Measurements from ENCODE around the gene TMEM271.

TMEM271 gene

DNA sequence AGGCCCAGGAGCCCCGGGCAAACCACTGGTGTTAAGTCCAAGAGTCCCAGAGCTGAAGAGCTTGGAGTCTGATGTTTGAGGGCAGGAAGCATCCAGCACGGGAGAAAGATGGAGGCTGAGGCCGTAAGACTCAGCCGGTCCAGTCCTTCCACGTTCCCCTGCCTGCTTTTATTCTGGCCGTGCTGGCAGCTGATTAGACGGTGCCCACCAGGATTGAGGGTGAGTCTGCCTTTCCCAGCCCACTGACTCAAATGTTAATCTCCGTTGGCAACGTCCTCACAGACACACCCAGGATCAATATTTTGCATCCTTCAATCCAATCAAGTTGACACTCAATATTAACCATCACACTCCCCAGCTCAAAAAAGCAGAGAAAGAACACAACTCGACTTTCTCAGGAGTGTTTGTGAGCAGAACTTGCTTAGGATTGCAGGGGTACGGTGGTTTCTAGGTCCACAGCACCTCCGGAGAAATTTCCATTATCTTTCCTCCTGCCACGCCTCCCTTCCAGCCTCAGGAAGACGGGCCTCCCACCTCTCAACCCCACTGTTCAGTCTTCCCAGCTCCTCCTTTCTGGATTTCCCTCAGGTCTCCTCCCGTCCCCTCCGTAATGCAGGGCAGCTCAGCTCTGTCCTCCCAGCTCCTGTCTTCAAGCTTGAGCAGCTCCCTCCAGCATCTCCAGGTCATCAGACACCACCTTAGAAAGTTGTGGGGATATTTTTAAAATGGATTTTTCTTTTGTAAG, 13.3 kb upstream of the TMEM271 start:
- no peak for ATAC-seq
- no peak for TF ChIP-seq ARNTL (CRISPR knock-in tag; IDR thresholded peaks at IDR 0.05; ENCODE audit: borderline replicate concordance, low read depth)

GRCh38 chr4:588351-588849, 12.3 kb upstream of the TMEM271 start:
- TF ChIP-seq ZNF8 (CRISPR knock-in tag; IDR thresholded peaks at IDR 0.05) (no peak), CSRNP3 (CRISPR knock-in tag; IDR thresholded peaks at IDR 0.05) (no peak), ZFP3 (CRISPR knock-in tag; IDR thresholded peaks at IDR 0.05) (no peak), ESRRG (CRISPR knock-in tag; IDR thresholded peaks at IDR 0.05) (no peak), ZNF565 (CRISPR knock-in tag; conservative IDR thresholded peaks at IDR 0.05; ENCODE audit: low read depth) (no peak), TOX (CRISPR knock-in tag; IDR thresholded peaks at IDR 0.05; ENCODE audit: borderline replicate concordance) (no peak), ZC3H10 (CRISPR knock-in tag; IDR thresholded peaks at IDR 0.05) (no peak), RARB (CRISPR knock-in tag; IDR thresholded peaks at IDR 0.05) (no peak)
- TF ChIP-seq, protein P1, sequence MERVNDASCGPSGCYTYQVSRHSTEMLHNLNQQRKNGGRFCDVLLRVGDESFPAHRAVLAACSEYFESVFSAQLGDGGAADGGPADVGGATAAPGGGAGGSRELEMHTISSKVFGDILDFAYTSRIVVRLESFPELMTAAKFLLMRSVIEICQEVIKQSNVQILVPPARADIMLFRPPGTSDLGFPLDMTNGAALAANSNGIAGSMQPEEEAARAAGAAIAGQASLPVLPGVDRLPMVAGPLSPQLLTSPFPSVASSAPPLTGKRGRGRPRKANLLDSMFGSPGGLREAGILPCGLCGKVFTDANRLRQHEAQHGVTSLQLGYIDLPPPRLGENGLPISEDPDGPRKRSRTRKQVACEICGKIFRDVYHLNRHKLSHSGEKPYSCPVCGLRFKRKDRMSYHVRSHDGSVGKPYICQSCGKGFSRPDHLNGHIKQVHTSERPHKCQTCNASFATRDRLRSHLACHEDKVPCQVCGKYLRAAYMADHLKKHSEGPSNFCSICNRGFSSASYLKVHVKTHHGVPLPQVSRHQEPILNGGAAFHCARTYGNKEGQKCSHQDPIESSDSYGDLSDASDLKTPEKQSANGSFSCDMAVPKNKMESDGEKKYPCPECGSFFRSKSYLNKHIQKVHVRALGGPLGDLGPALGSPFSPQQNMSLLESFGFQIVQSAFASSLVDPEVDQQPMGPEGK (CRISPR knock-in tag; IDR thresholded peaks at IDR 0.05; ENCODE audit: borderline replicate concordance), result no peak
- ATAC-seq, result no peak

DNA sequence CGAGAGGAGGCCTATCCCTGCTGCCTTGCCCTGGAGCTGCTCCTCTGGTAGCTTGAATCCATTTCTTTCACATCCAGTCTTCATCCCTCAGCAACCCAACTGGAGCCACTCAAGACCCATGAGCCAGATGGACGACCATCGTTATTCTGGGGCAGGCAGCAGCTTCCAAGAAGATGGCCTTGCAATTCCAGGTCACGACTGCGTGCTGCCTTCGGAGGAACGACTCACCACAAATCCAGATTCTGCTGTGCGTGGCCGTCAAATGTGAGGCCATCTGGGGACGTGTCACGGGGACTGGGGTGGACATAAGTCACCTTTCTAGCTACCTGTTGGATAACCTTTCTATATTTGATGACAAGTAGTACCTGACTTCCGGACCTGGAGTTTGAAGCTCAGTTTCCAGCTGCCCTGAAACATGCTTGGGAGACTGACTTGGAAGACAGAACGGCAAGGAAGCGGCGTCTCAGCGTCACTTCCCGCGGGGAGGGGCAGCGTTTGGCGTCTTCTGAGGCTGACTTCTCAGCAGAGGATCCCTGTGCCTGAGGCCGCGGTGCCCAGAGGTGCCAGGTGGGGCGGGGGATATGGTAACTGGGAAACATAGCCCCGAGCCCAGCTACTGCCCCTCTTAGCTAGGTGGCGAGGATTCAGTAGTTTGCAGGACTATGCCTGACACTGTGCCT, 11.7 kb upstream of the TMEM271 start:
- no peak for ATAC-seq
- no peak for TF ChIP-seq ZFP3 (CRISPR knock-in tag; IDR thresholded peaks at IDR 0.05)
- no peak for TF ChIP-seq RARB (CRISPR knock-in tag; IDR thresholded peaks at IDR 0.05)
- no peak for TF ChIP-seq ZFP30 (CRISPR knock-in tag; IDR thresholded peaks at IDR 0.05)
- TF ChIP-seq ZNF565 (CRISPR knock-in tag; conservative IDR thresholded peaks at IDR 0.05; ENCODE audit: low read depth), result no peak
- TF ChIP-seq, protein P1 (CRISPR knock-in tag; IDR thresholded peaks at IDR 0.05; ENCODE audit: borderline replicate concordance), result no peak
- no peak for TF ChIP-seq POU6F1 (CRISPR knock-in tag; IDR thresholded peaks at IDR 0.05; ENCODE audit: borderline replicate concordance, low read depth)
- TF ChIP-seq CSRNP3 (CRISPR knock-in tag; IDR thresholded peaks at IDR 0.05), result no peak

DNA sequence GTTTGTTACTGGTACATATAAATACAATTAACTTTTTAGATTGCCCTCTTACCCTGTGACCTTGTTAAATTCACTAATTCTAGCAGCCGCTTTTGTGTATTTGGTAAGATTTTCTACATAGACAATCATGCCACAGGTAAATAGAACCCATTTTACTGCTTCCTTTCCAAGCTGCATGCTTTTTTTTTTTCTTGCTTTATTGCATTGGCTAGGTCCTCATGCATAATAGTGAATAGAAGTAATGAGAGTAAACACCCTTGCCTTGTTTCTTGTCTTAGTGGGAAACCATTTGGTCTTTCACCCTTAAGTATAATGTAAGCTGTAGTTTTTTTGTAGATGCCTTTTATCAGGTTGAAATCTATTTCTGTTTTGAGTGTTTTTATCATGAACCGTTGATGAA, 7.7 kb upstream of the TMEM271 start:
- TF ChIP-seq ISL1 (CRISPR knock-in tag; IDR thresholded peaks at IDR 0.05) (no peak), ZC3H10 (CRISPR knock-in tag; IDR thresholded peaks at IDR 0.05) (no peak)
- no peak for ATAC-seq

DNA sequence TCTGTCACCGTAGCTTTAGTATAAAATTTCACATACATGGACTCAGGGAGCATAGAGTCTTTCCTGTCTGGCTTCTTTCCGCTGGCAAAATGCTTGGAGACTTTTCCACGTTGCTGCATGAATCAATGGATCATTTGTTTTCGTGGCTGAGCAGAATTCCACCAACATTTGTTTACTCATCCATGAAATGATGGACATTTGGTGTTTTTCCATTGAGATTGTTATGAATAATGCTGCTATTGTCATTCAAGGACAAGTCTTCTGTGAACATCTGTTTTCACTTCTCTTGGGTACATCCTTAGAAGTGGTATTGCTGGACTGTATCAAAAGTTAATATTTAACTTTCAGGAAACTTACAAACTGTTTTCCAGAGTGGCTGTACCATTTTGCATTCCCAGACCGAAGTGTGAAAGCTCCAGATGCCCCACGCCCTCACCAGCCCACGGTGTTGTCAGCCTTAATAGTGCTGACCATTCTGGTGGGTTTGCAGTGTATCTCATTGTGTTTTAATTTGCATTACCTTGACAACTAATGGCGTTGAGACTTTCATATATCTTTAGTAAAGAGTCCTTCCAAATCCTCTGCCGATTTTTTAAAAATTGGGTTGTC, 5.8 kb upstream of the TMEM271 start:
- TF ChIP-seq, protein P2, sequence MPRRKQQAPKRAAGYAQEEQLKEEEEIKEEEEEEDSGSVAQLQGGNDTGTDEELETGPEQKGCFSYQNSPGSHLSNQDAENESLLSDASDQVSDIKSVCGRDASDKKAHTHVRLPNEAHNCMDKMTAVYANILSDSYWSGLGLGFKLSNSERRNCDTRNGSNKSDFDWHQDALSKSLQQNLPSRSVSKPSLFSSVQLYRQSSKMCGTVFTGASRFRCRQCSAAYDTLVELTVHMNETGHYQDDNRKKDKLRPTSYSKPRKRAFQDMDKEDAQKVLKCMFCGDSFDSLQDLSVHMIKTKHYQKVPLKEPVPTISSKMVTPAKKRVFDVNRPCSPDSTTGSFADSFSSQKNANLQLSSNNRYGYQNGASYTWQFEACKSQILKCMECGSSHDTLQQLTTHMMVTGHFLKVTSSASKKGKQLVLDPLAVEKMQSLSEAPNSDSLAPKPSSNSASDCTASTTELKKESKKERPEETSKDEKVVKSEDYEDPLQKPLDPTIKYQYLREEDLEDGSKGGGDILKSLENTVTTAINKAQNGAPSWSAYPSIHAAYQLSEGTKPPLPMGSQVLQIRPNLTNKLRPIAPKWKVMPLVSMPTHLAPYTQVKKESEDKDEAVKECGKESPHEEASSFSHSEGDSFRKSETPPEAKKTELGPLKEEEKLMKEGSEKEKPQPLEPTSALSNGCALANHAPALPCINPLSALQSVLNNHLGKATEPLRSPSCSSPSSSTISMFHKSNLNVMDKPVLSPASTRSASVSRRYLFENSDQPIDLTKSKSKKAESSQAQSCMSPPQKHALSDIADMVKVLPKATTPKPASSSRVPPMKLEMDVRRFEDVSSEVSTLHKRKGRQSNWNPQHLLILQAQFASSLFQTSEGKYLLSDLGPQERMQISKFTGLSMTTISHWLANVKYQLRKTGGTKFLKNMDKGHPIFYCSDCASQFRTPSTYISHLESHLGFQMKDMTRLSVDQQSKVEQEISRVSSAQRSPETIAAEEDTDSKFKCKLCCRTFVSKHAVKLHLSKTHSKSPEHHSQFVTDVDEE (CRISPR knock-in tag; IDR thresholded peaks at IDR 0.05), result no peak
- no peak for TF ChIP-seq TOX (CRISPR knock-in tag; IDR thresholded peaks at IDR 0.05; ENCODE audit: borderline replicate concordance)
- no peak for TF ChIP-seq TCF4 (CRISPR knock-in tag; IDR thresholded peaks at IDR 0.05; ENCODE audit: borderline replicate concordance)
- TF ChIP-seq ARNTL (CRISPR knock-in tag; IDR thresholded peaks at IDR 0.05; ENCODE audit: borderline replicate concordance, low read depth), result no peak
- no peak for TF ChIP-seq GLIS3 (CRISPR knock-in tag; IDR thresholded peaks at IDR 0.05)
- no peak for TF ChIP-seq ISL1 (CRISPR knock-in tag; IDR thresholded peaks at IDR 0.05)
- no peak for TF ChIP-seq POU6F1 (CRISPR knock-in tag; IDR thresholded peaks at IDR 0.05; ENCODE audit: borderline replicate concordance, low read depth)
- no peak for ATAC-seq

All from SK-N-SH treated with all-trans-retinoic acid at 6 μM for 48 hours (cell line).